ENCODE data around the gene PPM1A.

The PPM1A gene

DNA sequence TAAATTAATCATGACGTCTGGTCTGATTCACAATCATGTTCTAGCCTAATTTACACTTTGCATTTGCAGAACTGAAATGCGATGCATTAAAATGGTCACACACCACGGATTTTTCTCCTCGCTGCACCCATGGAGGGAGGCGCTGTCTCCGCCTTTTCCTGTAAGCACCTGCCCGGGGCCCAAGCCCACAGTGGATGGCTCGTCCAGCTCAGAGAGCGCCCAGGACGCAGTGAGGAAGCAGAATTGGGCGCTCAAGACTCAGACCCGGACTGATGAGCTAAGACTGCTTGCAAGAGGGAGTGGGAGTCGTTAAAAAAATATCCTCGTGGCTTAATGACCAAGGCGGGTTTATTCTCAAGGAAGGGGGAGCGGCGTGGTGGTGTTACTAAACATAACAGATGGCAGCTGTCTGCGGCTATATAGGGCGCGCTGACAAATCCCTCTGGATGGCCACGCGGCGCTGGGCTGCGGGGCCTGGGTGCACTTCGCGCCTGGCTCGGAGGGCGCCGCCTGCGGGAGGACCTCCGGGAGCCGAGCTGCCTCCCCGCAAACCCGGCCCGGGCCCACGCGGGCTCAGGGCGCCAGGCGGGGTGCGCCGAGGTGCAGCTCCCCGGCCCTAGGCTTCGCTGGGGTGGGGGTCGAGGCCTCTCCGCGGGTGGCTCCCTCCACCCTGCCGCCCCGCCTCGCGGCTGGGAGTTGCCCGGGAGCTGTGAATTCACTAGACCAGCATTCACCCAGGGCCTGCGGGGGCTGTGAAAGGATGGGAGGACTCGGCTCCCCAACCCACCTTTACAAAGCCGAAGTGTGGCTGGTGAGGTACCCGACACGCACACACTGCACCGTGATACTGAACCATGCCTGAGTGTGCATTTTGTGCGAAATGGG, 78.7 kb downstream of the PPM1A start:
- peak; percentile 83 for DNase-seq

DNA sequence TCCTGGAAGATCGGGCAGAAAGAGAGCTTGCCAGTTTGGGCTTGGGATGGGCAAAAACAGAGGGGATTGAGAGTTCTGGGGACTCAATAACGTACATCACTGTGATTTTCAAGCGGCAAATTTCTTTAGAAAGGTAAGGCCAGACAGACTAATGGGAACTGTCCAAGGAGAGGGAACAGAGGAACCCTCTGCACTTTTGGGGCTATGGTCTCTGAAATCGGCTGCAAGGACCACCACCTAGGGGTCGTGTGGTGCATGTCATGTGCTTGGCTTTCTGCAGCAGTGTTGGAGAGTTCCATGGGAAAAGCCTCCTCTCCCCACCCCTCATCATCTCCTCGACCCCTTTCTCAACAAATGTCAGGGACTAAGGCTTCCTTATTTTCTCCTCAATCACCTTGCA, 79.6 kb downstream of the PPM1A start:
- no peak for DNase-seq

DNA sequence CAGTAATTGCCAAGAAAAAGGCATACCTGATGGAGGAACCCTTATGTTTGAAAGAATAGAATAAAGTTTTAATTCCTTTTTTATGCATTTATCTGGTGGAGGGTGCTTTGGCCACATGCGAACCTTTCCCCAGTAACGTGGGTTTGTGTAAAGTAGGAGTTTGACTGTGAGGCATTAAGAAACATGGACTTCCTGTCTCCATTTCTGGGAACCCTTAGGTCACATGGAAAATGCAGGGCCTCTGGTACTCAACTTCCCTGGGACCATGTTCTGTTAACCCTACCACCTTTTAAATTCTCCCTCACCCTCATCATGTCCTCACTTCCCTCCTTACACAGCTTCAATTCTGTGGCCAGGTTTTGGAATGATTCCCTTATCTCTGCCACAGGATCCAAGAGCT, 80.3 kb downstream of the PPM1A start:
- no peak for DNase-seq

DNA sequence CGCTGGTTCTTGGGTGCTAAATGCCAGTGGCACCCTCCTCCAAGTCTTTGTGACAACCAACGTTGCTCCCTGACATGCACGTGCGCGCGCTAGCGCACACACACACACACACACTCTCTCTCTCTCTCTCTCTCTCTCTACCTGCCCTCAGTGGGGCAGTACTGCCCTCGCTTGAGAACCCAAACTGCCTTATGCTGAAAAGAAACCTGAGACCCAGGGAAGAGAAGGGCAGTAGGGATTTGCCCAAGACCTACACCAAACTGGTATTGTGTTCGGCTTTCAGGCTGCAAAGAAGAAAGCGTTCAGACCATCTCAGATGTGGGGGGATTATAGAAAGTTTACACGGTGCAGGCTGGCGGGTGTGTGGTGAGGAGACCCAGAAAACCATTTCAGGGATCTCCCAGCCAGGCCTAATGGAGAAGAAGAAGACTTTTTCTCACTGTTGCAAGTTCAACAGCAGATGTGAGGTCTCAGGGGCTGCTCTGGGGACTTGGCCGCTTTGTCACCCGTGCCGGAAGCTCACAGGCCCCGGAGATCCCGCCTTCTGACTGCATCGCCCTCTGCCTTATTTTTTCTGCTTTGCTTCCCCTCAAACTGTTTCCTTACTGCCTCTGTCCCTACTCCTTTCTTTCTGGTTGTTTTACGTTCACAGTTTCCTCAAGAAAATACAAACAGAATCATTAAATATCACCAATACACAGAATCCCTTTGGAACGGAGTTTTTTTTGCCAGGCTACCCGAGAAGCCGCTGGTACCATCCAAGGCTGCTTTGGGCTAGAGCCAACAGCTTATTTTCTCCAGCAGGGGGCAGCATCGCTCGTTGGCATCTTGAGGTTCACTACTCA, 82.4 kb downstream of the PPM1A start:
- DNase-seq: peak; percentile 78

DNA sequence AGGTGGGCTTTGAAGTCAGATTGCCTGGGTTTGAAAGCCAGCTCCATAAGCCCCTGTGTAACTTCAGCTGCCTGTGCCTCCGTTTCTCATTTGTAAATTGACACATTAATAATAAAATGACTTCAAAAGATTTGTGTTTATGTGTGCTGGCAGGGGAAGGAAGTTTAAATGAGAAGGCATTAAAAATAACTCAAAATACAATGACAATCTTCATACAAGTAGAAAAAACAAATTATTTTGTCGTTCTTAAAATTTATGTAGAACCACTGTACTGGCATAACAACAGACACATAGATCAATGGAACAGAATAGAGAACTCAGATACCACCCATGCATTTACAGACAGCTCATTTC, 83.0 kb downstream of the PPM1A start:
- no peak for DNase-seq

DNA sequence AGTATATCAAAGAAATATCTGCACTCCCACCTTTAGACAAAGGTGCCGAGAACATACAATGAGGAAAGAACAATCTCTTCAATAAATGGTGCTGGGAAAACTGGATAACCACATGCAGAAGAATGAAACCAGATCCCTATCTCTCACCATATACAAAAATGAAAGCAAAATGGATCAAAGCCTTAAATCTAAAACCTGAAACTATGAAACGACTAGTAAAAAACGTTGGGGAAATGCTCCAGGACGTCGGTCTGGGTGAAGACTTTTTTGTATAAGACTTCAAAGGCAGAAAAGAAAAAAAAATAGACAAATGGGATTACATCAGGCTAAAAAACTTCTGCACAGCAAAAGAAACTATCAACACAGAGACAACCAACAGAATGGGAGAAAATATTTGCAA, 83.8 kb downstream of the PPM1A start:
- no peak for DNase-seq

DNA sequence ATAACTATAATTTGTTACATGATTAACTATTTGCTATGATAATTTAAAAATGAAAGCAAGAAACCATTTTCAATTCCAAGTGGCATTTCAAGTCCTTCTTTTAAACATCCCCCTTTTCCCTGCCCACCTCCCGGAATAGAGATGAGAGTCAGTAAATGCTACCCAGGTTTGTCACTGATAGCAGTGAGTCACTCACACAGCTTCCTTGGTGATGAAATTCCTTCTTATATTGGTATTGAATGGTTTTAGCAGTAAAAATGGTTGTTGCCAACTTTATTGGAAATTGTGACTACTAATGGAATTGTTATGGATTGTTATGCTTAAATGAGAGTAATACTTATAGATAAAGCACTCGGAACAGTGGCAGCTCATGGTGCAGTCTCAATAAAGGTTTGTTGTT, 90.5 kb downstream of the PPM1A start:
- no peak for DNase-seq

DNA sequence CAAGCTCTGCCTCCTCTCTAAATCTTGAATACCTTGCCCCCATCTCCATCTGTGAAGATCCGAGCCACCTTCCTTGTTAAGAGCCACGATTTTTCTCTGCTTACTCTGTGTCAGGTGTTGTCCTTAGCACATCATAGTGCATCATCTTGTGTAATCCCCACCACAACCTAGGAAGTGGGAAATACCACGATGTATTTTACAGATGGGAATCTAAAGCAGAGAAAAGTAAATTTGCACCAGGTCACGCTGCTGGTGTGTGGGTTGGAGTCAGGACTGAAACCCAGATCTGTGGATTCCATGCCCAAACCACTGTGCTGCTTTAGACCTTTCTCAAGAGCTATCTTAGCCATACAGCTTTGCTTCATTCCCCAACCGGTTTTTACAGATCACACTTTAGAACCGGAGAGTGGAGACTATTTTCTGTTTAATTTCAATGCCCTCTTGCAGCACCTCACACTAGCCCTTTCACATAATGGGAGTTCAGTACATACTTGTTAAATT, 94.6 kb downstream of the PPM1A start:
- DNase-seq: no peak

DNA sequence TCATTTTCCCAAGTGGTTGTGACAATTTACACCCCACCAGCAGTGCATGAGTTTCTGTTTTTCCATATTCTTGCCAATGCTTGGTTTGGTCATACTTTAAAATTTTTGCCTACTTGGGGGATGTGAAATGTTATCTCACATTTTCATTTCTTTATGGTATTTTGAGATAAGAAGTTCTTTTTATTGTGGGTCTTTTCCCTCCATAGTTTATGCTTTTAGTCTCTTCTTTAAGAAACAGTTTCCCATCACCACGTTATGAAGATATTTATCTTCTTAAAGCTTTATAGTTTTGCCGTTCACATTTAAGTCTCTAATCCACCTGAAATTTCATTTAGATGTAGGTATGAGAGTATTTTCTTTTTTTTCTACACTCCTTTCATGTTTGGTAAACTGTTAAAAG, 95.7 kb downstream of the PPM1A start:
- no peak for DNase-seq

DNA sequence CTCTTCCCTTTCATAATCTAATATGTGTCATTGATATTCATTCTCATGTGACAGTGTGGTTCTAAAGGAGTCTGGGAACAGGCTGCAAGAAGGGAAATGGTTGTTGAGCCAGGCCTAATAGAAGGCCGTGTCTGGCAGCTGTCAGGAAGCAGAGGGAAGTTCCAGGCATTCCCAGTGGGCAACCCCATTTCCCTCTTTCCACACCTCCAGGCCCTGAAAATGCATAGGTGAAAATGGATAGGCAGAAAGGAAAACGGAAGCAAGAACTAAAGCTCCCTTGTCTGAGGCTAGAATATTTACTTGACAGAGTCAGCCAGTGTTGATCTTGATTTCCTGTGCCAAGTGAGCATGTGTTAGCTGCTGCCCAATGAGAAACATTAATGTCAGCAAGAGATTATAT, 97.7 kb downstream of the PPM1A start:
- DNase-seq: peak; percentile 60

DNA sequence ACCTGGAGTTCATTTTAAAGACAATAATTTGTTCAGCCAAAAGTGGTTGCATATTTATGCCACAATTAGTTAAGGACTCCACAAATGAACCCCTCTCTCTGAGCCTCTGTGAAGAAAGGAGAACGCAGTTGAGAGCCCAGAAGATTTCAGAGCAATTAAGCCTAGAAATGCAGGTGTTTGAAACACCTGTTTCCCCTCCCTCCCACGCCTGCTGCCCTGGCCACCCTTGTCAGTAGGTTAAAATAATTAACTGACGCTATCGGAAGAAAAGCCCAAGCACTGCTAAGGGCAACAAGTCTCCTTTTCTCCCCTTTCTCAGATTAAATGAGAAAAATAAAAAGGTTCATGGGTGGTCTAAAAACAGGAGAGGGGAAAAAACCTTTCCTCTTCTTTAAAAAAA, 99.2 kb downstream of the PPM1A start:
- peak; percentile 3 for DNase-seq
